Measurements from ENCODE around the gene HNRNPUL2. TPM values are rescaled to one million over a fixed set of nuclear protein-coding genes. Genes with fewer than 3 reads are reported as not detected.

The HNRNPUL2 gene
- total RNA-seq, 1 donor from 2014 or later: 30.9 TPM

DNA sequence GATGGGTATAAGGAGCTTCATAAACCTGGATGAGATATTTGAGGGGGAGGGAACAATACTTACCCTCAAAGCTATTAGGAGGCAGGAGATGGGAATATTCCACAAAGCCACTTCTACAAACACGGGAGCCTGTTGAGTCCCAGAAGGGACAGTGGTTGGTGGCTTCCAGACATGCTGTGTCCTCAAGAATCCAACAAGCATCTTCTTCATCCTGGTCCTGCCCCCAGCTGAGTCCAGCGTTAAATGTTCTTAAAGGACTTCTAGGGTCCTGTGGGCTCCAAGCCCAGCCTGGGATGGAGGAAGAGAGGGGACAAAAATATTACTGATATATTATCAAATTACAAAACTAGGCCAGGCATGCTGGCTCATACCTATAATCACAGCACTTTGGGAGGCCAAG, 59.8 kb downstream of the HNRNPUL2 start:
- H3K27me3 Mint-ChIP-seq (ENCODE audit: insufficient read depth, low read depth): peaks cover 5% of the 10 kb centered on the region
- no peak overlapping the region for H3K4me3 Mint-ChIP-seq
- peaks cover 34% of the 10 kb centered on the region for H3K4me1 Mint-ChIP-seq
- Histone ChIP-seq H3K4me3 (peak overlapping the region; percentile 4), H3K9me3 (ENCODE audit: low read depth) (no peaks in the 10 kb centered on the region), H3K36me3 (no peaks in the 10 kb centered on the region), H3K79me2 (ENCODE audit: low read depth) (peaks cover 67% of the 10 kb centered on the region), H3K4me2 (peak overlapping the region; percentile 88), H3K9ac (no peak overlapping the region), H3K27me3 (no peaks in the 10 kb centered on the region), H3K4me1 (peaks cover 14% of the 10 kb centered on the region), H3F3A (ENCODE audit: low read depth) (peaks cover 78% of the 10 kb centered on the region), H2AFZ (replicated peaks) (no peak overlapping the region), H3K27ac (no peak overlapping the region), H4K20me1 (ENCODE audit: low read depth) (peaks cover 17% of the 10 kb centered on the region)
- H3K27ac Mint-ChIP-seq: no peak overlapping the region
- peaks cover 10% of the 10 kb centered on the region for H3K36me3 Mint-ChIP-seq
- H3K9me3 Mint-ChIP-seq: no peaks in the 10 kb centered on the region
- DNase-seq (ENCODE audit: low spot score): no peak
- TF ChIP-seq EZH2phosphoT487 (IDR thresholded peaks at IDR 0.05) (no peak), EZH2 (IDR thresholded peaks at IDR 0.05) (no peak)
- TF ChIP-seq, protein P1, sequence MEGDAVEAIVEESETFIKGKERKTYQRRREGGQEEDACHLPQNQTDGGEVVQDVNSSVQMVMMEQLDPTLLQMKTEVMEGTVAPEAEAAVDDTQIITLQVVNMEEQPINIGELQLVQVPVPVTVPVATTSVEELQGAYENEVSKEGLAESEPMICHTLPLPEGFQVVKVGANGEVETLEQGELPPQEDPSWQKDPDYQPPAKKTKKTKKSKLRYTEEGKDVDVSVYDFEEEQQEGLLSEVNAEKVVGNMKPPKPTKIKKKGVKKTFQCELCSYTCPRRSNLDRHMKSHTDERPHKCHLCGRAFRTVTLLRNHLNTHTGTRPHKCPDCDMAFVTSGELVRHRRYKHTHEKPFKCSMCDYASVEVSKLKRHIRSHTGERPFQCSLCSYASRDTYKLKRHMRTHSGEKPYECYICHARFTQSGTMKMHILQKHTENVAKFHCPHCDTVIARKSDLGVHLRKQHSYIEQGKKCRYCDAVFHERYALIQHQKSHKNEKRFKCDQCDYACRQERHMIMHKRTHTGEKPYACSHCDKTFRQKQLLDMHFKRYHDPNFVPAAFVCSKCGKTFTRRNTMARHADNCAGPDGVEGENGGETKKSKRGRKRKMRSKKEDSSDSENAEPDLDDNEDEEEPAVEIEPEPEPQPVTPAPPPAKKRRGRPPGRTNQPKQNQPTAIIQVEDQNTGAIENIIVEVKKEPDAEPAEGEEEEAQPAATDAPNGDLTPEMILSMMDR (IDR thresholded peaks at IDR 0.05): no peak

DNA sequence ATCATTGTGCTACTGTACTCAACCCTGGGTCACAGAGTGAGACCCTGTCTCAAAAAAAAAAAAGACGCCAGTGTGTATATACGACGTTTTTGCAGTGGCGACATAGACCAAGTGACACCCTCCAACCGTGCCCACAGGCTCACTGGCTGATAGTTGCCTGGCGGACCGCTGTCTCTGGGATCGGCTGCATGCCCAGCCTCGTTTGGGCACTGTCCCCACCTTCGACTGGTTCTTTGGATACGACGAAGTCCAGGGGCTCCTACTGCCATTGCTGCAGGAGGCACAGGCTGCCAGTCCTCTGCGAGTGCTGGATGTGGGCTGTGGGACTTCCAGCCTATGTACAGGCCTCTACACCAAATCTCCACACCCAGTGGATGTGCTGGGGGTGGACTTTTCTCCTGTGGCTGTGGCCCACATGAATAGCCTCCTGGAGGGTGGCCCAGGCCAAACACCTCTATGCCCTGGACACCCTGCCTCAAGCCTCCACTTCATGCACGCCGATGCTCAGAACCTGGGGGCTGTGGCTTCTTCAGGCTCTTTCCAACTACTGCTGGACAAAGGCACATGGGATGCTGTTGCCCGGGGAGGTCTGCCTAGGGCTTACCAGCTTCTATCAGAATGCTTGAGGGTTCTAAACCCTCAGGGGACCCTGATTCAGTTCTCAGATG, 60.9 kb downstream of the HNRNPUL2 start:
- H3K27me3 Mint-ChIP-seq (ENCODE audit: insufficient read depth, low read depth): peaks cover 5% of the 10 kb centered on the region
- Histone ChIP-seq H3K27me3 (no peaks in the 10 kb centered on the region), H3K9me3 (ENCODE audit: low read depth) (no peaks in the 10 kb centered on the region), H3K4me1 (peaks cover 14% of the 10 kb centered on the region), H3K9ac (peak overlapping the region; percentile 77), H3K79me2 (ENCODE audit: low read depth) (peaks cover 59% of the 10 kb centered on the region), H3K36me3 (no peaks in the 10 kb centered on the region), H3K27ac (peak overlapping the region; percentile 45), H2AFZ (replicated peaks) (no peak overlapping the region), H3F3A (ENCODE audit: low read depth) (peaks cover 75% of the 10 kb centered on the region), H4K20me1 (ENCODE audit: low read depth) (peaks cover 17% of the 10 kb centered on the region), H3K4me3 (peak overlapping the region; percentile 65), H3K4me2 (peak overlapping the region; percentile 88)
- TF ChIP-seq, protein P1 (IDR thresholded peaks at IDR 0.05): no peak
- TF ChIP-seq EZH2phosphoT487 (IDR thresholded peaks at IDR 0.05): no peak
- TF ChIP-seq EZH2 (IDR thresholded peaks at IDR 0.05): no peak
- no peak for DNase-seq (ENCODE audit: low spot score)
- peak overlapping the region; percentile 33 for H3K27ac Mint-ChIP-seq
- H3K4me3 Mint-ChIP-seq: peak overlapping the region; percentile 99
- H3K4me1 Mint-ChIP-seq: peaks cover 33% of the 10 kb centered on the region
- H3K36me3 Mint-ChIP-seq: peaks cover 11% of the 10 kb centered on the region
- no peaks in the 10 kb centered on the region for H3K9me3 Mint-ChIP-seq

DNA sequence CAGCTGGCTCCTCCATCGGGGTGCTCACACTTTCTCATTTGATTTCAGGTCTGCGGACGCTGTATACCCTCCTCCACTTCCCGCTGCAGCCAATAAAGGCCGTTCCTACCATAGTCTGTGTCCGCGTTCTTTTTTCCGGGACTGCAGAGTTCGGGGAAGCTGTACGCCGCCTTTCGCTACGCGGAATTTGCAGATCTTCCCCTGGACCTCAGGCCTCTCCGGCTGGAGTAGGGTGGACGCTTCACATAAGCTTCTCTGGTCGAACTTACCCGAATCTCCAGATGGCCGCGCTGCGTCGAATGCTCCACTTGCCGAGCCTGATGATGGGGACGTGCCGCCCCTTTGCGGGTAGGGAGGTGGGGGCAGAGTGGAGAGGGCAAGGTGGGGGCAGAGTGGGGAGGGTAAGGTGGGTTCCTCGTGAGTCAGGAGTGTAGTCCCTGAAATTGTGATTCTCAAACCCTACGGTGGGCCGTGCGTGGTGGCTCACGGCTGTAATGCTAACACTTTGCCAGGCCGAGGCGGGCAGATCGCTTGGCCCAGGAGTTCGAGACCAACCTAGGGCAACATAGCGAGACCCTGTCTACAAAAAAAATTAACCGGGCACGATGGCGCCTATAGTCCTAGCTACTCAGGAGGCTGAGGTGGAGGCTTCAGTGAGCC, 61.5 kb downstream of the HNRNPUL2 start:
- DNase-seq (ENCODE audit: low spot score): peak; percentile 73
- TF ChIP-seq, protein P1 (IDR thresholded peaks at IDR 0.05): no peak
- TF ChIP-seq EZH2phosphoT487 (IDR thresholded peaks at IDR 0.05): no peak
- no peak for TF ChIP-seq EZH2 (IDR thresholded peaks at IDR 0.05)
- Histone ChIP-seq H3K4me2 (peak overlapping the region; percentile 88), H3K79me2 (ENCODE audit: low read depth) (peaks cover 53% of the 10 kb centered on the region), H2AFZ (replicated peaks) (no peak overlapping the region), H3K9ac (peak overlapping the region; percentile 77), H3F3A (ENCODE audit: low read depth) (peaks cover 69% of the 10 kb centered on the region), H3K27ac (peak overlapping the region; percentile 25), H3K36me3 (no peaks in the 10 kb centered on the region), H3K9me3 (ENCODE audit: low read depth) (no peaks in the 10 kb centered on the region), H3K4me1 (peaks cover 14% of the 10 kb centered on the region), H3K27me3 (no peaks in the 10 kb centered on the region), H3K4me3 (peak overlapping the region; percentile 65), H4K20me1 (ENCODE audit: low read depth) (peaks cover 17% of the 10 kb centered on the region)
- peaks cover 5% of the 10 kb centered on the region for H3K27me3 Mint-ChIP-seq (ENCODE audit: insufficient read depth, low read depth)
- H3K4me1 Mint-ChIP-seq: peaks cover 28% of the 10 kb centered on the region
- no peaks in the 10 kb centered on the region for H3K9me3 Mint-ChIP-seq
- peak overlapping the region; percentile 99 for H3K4me3 Mint-ChIP-seq
- peak overlapping the region; percentile 91 for H3K27ac Mint-ChIP-seq
- peaks cover 11% of the 10 kb centered on the region for H3K36me3 Mint-ChIP-seq

Measured in neural progenitor cell (in vitro differentiated cells).